Hepatocyte (in vitro differentiated cells): ENCODE measurements around the gene VPS37C.

ENCODE experiments used
- EZH2 ChIP-seq: fragments of 200-600 bp; sonication (generic); IDR thresholded peaks from 2 replicates; pipeline ENCODE4 v1.6.1; 2016; ENCODE audit warnings: antibody characterized with exemption, mild to moderate bottlenecking, borderline replicate concordance
- EZH2phosphoT487 ChIP-seq: fragments of 200-600 bp; sonication (generic); IDR thresholded peaks from one replicate; pipeline ENCODE4 v1.6.1; 2018; ENCODE audit warnings: antibody characterized with exemption, mild to moderate bottlenecking, low read depth, moderate library complexity; ENCODE audit not compliant: unreplicated experiment, severe bottlenecking
- TF ChIP-seq, protein P1 (sequence below): fragments of 200-600 bp; sonication (generic); IDR thresholded peaks from 2 replicates; pipeline ENCODE4 v1.5.1; 2016; ENCODE audit warnings: antibody characterized with exemption, mild to moderate bottlenecking; ENCODE audit not compliant: poor library complexity

GRCh38 chr11:61113201-61113600 lies 48.0 kb downstream of the VPS37C start:
- TF ChIP-seq, protein P1, sequence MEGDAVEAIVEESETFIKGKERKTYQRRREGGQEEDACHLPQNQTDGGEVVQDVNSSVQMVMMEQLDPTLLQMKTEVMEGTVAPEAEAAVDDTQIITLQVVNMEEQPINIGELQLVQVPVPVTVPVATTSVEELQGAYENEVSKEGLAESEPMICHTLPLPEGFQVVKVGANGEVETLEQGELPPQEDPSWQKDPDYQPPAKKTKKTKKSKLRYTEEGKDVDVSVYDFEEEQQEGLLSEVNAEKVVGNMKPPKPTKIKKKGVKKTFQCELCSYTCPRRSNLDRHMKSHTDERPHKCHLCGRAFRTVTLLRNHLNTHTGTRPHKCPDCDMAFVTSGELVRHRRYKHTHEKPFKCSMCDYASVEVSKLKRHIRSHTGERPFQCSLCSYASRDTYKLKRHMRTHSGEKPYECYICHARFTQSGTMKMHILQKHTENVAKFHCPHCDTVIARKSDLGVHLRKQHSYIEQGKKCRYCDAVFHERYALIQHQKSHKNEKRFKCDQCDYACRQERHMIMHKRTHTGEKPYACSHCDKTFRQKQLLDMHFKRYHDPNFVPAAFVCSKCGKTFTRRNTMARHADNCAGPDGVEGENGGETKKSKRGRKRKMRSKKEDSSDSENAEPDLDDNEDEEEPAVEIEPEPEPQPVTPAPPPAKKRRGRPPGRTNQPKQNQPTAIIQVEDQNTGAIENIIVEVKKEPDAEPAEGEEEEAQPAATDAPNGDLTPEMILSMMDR, result no peak
- TF ChIP-seq EZH2 (no peak), EZH2phosphoT487 (no peak)
